Esophagus squamous epithelium (tissue), 4 donors: ENCODE measurements around the gene KPNB1.

Source experiments
- POLR2A ChIP-seq, 4 donors: fragments of 450-650 bp; IDR thresholded peaks; one replicate each; pipeline ENCODE4 v1.6.1; 2017; ENCODE audit warnings: antibody characterized with exemption in 4 of 4, mild to moderate bottlenecking in 4 of 4, moderate library complexity in 3 of 4
- TF ChIP-seq, protein P1 (sequence below), 6 experiments: fragments of 450-650 bp in 4 of 6; fragments of 200-600 bp in 2 of 6; sonication (generic) in 2 of 6; IDR thresholded peaks; one replicate each; pipeline ENCODE4 v1.5.1; 2016 to 2019; ENCODE audit warnings: antibody characterized with exemption in 6 of 6, mild to moderate bottlenecking in 4 of 6, moderate library complexity in 4 of 6

DNA sequence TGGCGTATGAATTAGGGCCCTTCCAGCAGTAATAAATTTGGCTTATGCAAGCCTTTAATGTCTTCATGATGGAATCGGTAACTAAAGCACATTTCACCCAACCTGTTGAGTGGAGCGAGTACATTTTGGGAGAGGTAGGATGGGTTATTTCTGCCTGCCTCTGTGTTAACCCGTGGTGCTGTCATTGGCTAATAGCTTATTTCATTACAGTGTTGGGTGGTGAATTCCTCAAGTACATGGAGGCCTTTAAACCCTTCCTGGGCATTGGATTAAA is 26.4 kb downstream of the KPNB1 start:
- TF ChIP-seq, protein P1, sequence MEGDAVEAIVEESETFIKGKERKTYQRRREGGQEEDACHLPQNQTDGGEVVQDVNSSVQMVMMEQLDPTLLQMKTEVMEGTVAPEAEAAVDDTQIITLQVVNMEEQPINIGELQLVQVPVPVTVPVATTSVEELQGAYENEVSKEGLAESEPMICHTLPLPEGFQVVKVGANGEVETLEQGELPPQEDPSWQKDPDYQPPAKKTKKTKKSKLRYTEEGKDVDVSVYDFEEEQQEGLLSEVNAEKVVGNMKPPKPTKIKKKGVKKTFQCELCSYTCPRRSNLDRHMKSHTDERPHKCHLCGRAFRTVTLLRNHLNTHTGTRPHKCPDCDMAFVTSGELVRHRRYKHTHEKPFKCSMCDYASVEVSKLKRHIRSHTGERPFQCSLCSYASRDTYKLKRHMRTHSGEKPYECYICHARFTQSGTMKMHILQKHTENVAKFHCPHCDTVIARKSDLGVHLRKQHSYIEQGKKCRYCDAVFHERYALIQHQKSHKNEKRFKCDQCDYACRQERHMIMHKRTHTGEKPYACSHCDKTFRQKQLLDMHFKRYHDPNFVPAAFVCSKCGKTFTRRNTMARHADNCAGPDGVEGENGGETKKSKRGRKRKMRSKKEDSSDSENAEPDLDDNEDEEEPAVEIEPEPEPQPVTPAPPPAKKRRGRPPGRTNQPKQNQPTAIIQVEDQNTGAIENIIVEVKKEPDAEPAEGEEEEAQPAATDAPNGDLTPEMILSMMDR (IDR thresholded peaks at IDR 0.05) = no peak
- no peak for TF ChIP-seq POLR2A (IDR thresholded peaks at IDR 0.05)
